Measurements from ENCODE around the gene PIEZO2.

PIEZO2 gene

GRCh38 chr18:11077548-11078187 lies 71.7 kb downstream of the PIEZO2 start:
- no peak for TF ChIP-seq POLR2A (IDR thresholded peaks at IDR 0.05; ENCODE audit: low read depth, low read length)
- TF ChIP-seq POLR2AphosphoS5 (IDR thresholded peaks at IDR 0.05; ENCODE audit: low read depth, low read length): no peak
- no peak for TF ChIP-seq TAF1 (IDR thresholded peaks at IDR 0.05; ENCODE audit: borderline replicate concordance, low read depth, low read length)
- FAIRE-seq: peak; percentile 90
- no peak for DNase-seq (ENCODE audit: insufficient read length)

GRCh38 chr18:11074889-11075288 lies 74.5 kb downstream of the PIEZO2 start:
- FAIRE-seq: no peak
- TF ChIP-seq POLR2A (IDR thresholded peaks at IDR 0.05; ENCODE audit: low read depth, low read length) (no peak), TAF1 (IDR thresholded peaks at IDR 0.05; ENCODE audit: borderline replicate concordance, low read depth, low read length) (no peak), POLR2AphosphoS5 (IDR thresholded peaks at IDR 0.05; ENCODE audit: low read depth, low read length) (no peak)
- DNase-seq (ENCODE audit: insufficient read length): no peak

GRCh38 chr18:11073971-11074370 lies 75.4 kb downstream of the PIEZO2 start:
- DNase-seq (ENCODE audit: insufficient read length) (no peak), FAIRE-seq (no peak)
- TF ChIP-seq TAF1 (IDR thresholded peaks at IDR 0.05; ENCODE audit: borderline replicate concordance, low read depth, low read length) (no peak), POLR2A (IDR thresholded peaks at IDR 0.05; ENCODE audit: low read depth, low read length) (no peak), POLR2AphosphoS5 (IDR thresholded peaks at IDR 0.05; ENCODE audit: low read depth, low read length) (no peak)

- FAIRE-seq: no peak
- no peak for TF ChIP-seq POLR2AphosphoS5 (IDR thresholded peaks at IDR 0.05; ENCODE audit: low read depth, low read length)
- no peak for TF ChIP-seq POLR2A (IDR thresholded peaks at IDR 0.05; ENCODE audit: low read depth, low read length)
- TF ChIP-seq TAF1 (IDR thresholded peaks at IDR 0.05; ENCODE audit: borderline replicate concordance, low read depth, low read length): no peak
- DNase-seq (ENCODE audit: insufficient read length): no peak
Observed at GRCh38 chr18:11072632-11073031, 76.7 kb downstream of the PIEZO2 start.

GRCh38 chr18:11071300-11071699 lies 78.1 kb downstream of the PIEZO2 start:
- TF ChIP-seq POLR2AphosphoS5 (IDR thresholded peaks at IDR 0.05; ENCODE audit: low read depth, low read length): no peak
- TF ChIP-seq POLR2A (IDR thresholded peaks at IDR 0.05; ENCODE audit: low read depth, low read length): no peak
- TF ChIP-seq TAF1 (IDR thresholded peaks at IDR 0.05; ENCODE audit: borderline replicate concordance, low read depth, low read length): no peak
- FAIRE-seq (no peak), DNase-seq (ENCODE audit: insufficient read length) (no peak)

- FAIRE-seq: no peak
- no peak for TF ChIP-seq POLR2A (IDR thresholded peaks at IDR 0.05; ENCODE audit: low read depth, low read length)
- no peak for DNase-seq (ENCODE audit: insufficient read length)
Observed at GRCh38 chr18:11070593-11070992, 78.8 kb downstream of the PIEZO2 start.

GRCh38 chr18:11066038-11066437 lies 83.3 kb downstream of the PIEZO2 start:
- FAIRE-seq (no peak), DNase-seq (ENCODE audit: insufficient read length) (no peak)
- TF ChIP-seq POLR2AphosphoS5 (IDR thresholded peaks at IDR 0.05; ENCODE audit: low read depth, low read length) (no peak), POLR2A (IDR thresholded peaks at IDR 0.05; ENCODE audit: low read depth, low read length) (no peak), TAF1 (IDR thresholded peaks at IDR 0.05; ENCODE audit: borderline replicate concordance, low read depth, low read length) (no peak)

- DNase-seq (ENCODE audit: insufficient read length) (no peak), FAIRE-seq (no peak)
- no peak for TF ChIP-seq TAF1 (IDR thresholded peaks at IDR 0.05; ENCODE audit: borderline replicate concordance, low read depth, low read length)
- TF ChIP-seq POLR2A (IDR thresholded peaks at IDR 0.05; ENCODE audit: low read depth, low read length): no peak
- no peak for TF ChIP-seq POLR2AphosphoS5 (IDR thresholded peaks at IDR 0.05; ENCODE audit: low read depth, low read length)
Observed at GRCh38 chr18:11064727-11065460, 84.5 kb downstream of the PIEZO2 start.

- no peak for DNase-seq (ENCODE audit: insufficient read length)
- TF ChIP-seq POLR2AphosphoS5 (IDR thresholded peaks at IDR 0.05; ENCODE audit: low read depth, low read length) (no peak), POLR2A (IDR thresholded peaks at IDR 0.05; ENCODE audit: low read depth, low read length) (no peak), TAF1 (IDR thresholded peaks at IDR 0.05; ENCODE audit: borderline replicate concordance, low read depth, low read length) (no peak)
- no peak for FAIRE-seq
Observed at GRCh38 chr18:11064106-11064505, 85.3 kb downstream of the PIEZO2 start.

GRCh38 chr18:11055721-11056120 lies 93.6 kb downstream of the PIEZO2 start:
- TF ChIP-seq TAF1 (IDR thresholded peaks at IDR 0.05; ENCODE audit: borderline replicate concordance, low read depth, low read length) (no peak), POLR2AphosphoS5 (IDR thresholded peaks at IDR 0.05; ENCODE audit: low read depth, low read length) (no peak), POLR2A (IDR thresholded peaks at IDR 0.05; ENCODE audit: low read depth, low read length) (no peak)
- no peak for DNase-seq (ENCODE audit: insufficient read length)
- no peak for FAIRE-seq

GRCh38 chr18:11054497-11054896 lies 94.9 kb downstream of the PIEZO2 start:
- no peak for DNase-seq (ENCODE audit: insufficient read length)
- TF ChIP-seq POLR2AphosphoS5 (IDR thresholded peaks at IDR 0.05; ENCODE audit: low read depth, low read length) (no peak), TAF1 (IDR thresholded peaks at IDR 0.05; ENCODE audit: borderline replicate concordance, low read depth, low read length) (no peak), POLR2A (IDR thresholded peaks at IDR 0.05; ENCODE audit: low read depth, low read length) (no peak)
- no peak for FAIRE-seq

GRCh38 chr18:11053293-11053692 lies 96.1 kb downstream of the PIEZO2 start:
- DNase-seq (ENCODE audit: insufficient read length) (no peak), FAIRE-seq (no peak)
- TF ChIP-seq POLR2AphosphoS5 (IDR thresholded peaks at IDR 0.05; ENCODE audit: low read depth, low read length) (no peak), POLR2A (IDR thresholded peaks at IDR 0.05; ENCODE audit: low read depth, low read length) (no peak), TAF1 (IDR thresholded peaks at IDR 0.05; ENCODE audit: borderline replicate concordance, low read depth, low read length) (no peak)

Data from GM12892 (cell line).